CD14-positive monocyte (primary cell): ENCODE results near the gene WIPF2. TPM values are rescaled to one million over a fixed set of nuclear protein-coding genes. Genes with fewer than 3 reads are reported as not detected.
A peak's percentile ranks its signal among the peaks of the same experiment; 100 is the strongest.

Experiments used
- DNase-seq, 3 donors: peaks; one replicate each; pipeline ENCODE4 v3.0.0-alpha.2; 2011 to 2022
- H2AFZ ChIP-seq: 2 replicates; pipeline ENCODE4 v1.6.0; 2012; ENCODE audit warnings: mild to moderate bottlenecking, low read depth, low read length, inconsistent platforms; ENCODE audit not compliant: insufficient read depth, poor library complexity, severe bottlenecking
- H3K27ac ChIP-seq, 2 donors: 1 replicate in 1 of 2; 2 replicates in 1 of 2; pipeline ENCODE4 v1.5.1; 2012 to 2013; ENCODE audit warnings: low read length in 2 of 2, control low read depth in 1 of 2, inconsistent platforms in 1 of 2, low read depth in 1 of 2, mild to moderate bottlenecking in 1 of 2
- H3K27me3 ChIP-seq, 2 donors: one replicate each; pipeline versions ENCODE4 v1.6.0 to v1.6.1; 2011 to 2013; ENCODE audit warnings: low read length in 2 of 2; ENCODE audit not compliant: control insufficient read depth in 2 of 2, insufficient read depth in 2 of 2
- H3K36me3 ChIP-seq, 2 donors: replicated peaks in 1 of 2; 1 replicate in 1 of 2; 2 replicates in 1 of 2; pipeline versions ENCODE4 v1.5.1 to v1.6.1; 2012 to 2013; ENCODE audit warnings: low read length in 2 of 2, control low read depth in 1 of 2, inconsistent platforms in 1 of 2, mild to moderate bottlenecking in 1 of 2; ENCODE audit not compliant: insufficient read depth in 2 of 2, control insufficient read depth in 1 of 2
- H3K4me1 ChIP-seq, 2 donors: 1 replicate in 1 of 2; 2 replicates in 1 of 2; pipeline versions ENCODE4 v1.5.1 to v1.6.1; 2012 to 2013; ENCODE audit warnings: low read length in 2 of 2, control low read depth in 1 of 2, inconsistent platforms in 1 of 2, mild to moderate bottlenecking in 1 of 2, moderate library complexity in 1 of 2; ENCODE audit not compliant: insufficient read depth in 2 of 2, control insufficient read depth in 1 of 2
- H3K4me2 ChIP-seq: replicated peaks from 2 replicates; pipeline ENCODE3; 2012; ENCODE audit warnings: low read length, moderate library complexity, mild to moderate bottlenecking; ENCODE audit not compliant: poor library complexity, severe bottlenecking; ENCODE audit errors: extremely low read depth
- H3K4me3 ChIP-seq, 3 experiments: fragments of 200-600 bp in 1 of 3; sonication (generic) in 1 of 3; replicated peaks in 1 of 3; 1 replicate in 2 of 3; 2 replicates in 1 of 3; pipeline ENCODE4 v1.5.1; 2011 to 2013; ENCODE audit warnings: low read length in 3 of 3, mild to moderate bottlenecking in 3 of 3, control low read depth in 2 of 3, low read depth in 2 of 3, inconsistent platforms in 1 of 3, moderate library complexity in 1 of 3
- H3K79me2 ChIP-seq: 2 replicates; pipeline ENCODE4 v1.6.0; 2012; ENCODE audit warnings: mild to moderate bottlenecking, control low read depth, inconsistent platforms, low read length, moderate library complexity; ENCODE audit not compliant: insufficient read depth
- H3K9ac ChIP-seq: 2 replicates; pipeline ENCODE4 v1.6.0; 2017; ENCODE audit warnings: low read length, mild to moderate bottlenecking; ENCODE audit not compliant: insufficient read depth, poor library complexity, severe bottlenecking
- H3K9me3 ChIP-seq, 2 donors: replicated peaks in 1 of 2; 1 replicate in 1 of 2; 2 replicates in 1 of 2; pipeline versions ENCODE4 v1.5.1 to v1.6.1; 2012 to 2013; ENCODE audit warnings: low read length in 2 of 2, control low read depth in 1 of 2; ENCODE audit not compliant: control insufficient read depth in 1 of 2, insufficient read depth in 1 of 2
- H4K20me1 ChIP-seq: 2 replicates; pipeline ENCODE4 v1.6.0; 2012; ENCODE audit warnings: mild to moderate bottlenecking, low read length, control low read depth, moderate library complexity; ENCODE audit not compliant: insufficient read depth
- H3K27ac Mint-ChIP-seq, 7 donors: one replicate each; pipeline ENCODE4 v1.8.0; 2020; ENCODE audit warnings: mild to moderate bottlenecking in 7 of 7, mixed read lengths in 7 of 7, moderate library complexity in 6 of 7, inconsistent platforms in 2 of 7
- H3K27me3 Mint-ChIP-seq, 3 donors: one replicate each; pipeline ENCODE4 v1.8.0; 2021 to 2022; ENCODE audit warnings: low read depth in 3 of 3, mild to moderate bottlenecking in 3 of 3, mixed read lengths in 3 of 3, moderate library complexity in 3 of 3, inconsistent platforms in 1 of 3
- H3K36me3 Mint-ChIP-seq, 2 donors: one replicate each; pipeline ENCODE4 v1.8.0; 2020; ENCODE audit warnings: mixed read lengths in 2 of 2, inconsistent platforms in 1 of 2, mild to moderate bottlenecking in 1 of 2
- H3K4me1 Mint-ChIP-seq: one replicate; pipeline ENCODE4 v1.8.0; 2020; ENCODE audit warnings: mild to moderate bottlenecking, mixed read lengths
- H3K4me3 Mint-ChIP-seq, 2 donors: one replicate each; pipeline ENCODE4 v1.8.0; 2020; ENCODE audit warnings: mild to moderate bottlenecking in 2 of 2, mixed read lengths in 2 of 2, moderate library complexity in 1 of 2
- H3K9me3 Mint-ChIP-seq, 7 donors: one replicate each; pipeline ENCODE4 v1.8.0; 2020 to 2022; ENCODE audit warnings: mixed read lengths in 7 of 7, mild to moderate bottlenecking in 6 of 7, moderate library complexity in 6 of 7, inconsistent platforms in 2 of 7
- CTCF ChIP-seq: fragments of 200-600 bp; IDR thresholded peaks from one replicate; pipeline ENCODE4 v1.8.0; 2022; ENCODE audit warnings: antibody characterized with exemption, mild to moderate bottlenecking
- WGBS: methylation state at CpG from one replicate; pipeline ENCODE4 v1.1.5; 2013; ENCODE audit warnings: missing lambda C conversion rate; ENCODE audit not compliant: insufficient coverage; 5-methylcytosine and 5-hydroxymethylcytosine counted together
- intact Hi-C, 2 donors: fragments of 100-400 bp; cut with micrococcal nuclease; formaldehyde crosslinking; loops; one replicate each; pipeline versions ENCODE4 v1.15.0 to v1.15.1; 2023
- polyA plus RNA-seq, 3 donors: library from polyadenylated mRNA; depleted of rRNA in 1 of 3; unstranded in 2 of 3; stranded (reverse) in 1 of 3; fragments of 300-500 nt in 2 of 3; fragments of >200 nt in 1 of 3; fragmentation: Illumina TruSeq in 2 of 3; gene quantifications; 1 replicate in 2 of 3; 2 replicates in 1 of 3; pipeline ENCODE4 v1.2.3, GENCODE V29; 2012 to 2021

WIPF2 gene
- polyA plus RNA-seq, 3 donors, result 5.2 to 9.7 (median 8.4) TPM

GRCh38 chr17:40259505-40259904 lies 40.4 kb downstream of the WIPF2 start:
- Histone ChIP-seq H2AFZ (no peak overlapping the region), H4K20me1 (peaks cover 65% of the 10 kb centered on the region), H3K79me2 (peaks cover 19% of the 10 kb centered on the region), H3K4me2 (no peak overlapping the region), H3K27ac (no peak overlapping the region), H3K27me3 (no peaks in the 10 kb centered on the region), H3K4me1 (no peaks in the 10 kb centered on the region), H3K9ac (no peak overlapping the region), H3K4me3 (no peak overlapping the region), H3K36me3 (peaks cover 59 to 86% of the 10 kb centered on the region in 2 donors), H3K9me3 (no peaks in the 10 kb centered on the region)
- TF ChIP-seq CTCF, result no peak
- DNase-seq, result no peak
- no peaks in the 10 kb centered on the region for H3K9me3 Mint-ChIP-seq
- H3K27ac Mint-ChIP-seq, result no peak overlapping the region
- WGBS, result no CpG with 5 or more reads among the region's 2 CpGs
- H3K4me3 Mint-ChIP-seq, result no peak overlapping the region
- peaks cover 57 to 79% of the 10 kb centered on the region in 2 donors for H3K36me3 Mint-ChIP-seq
- intact Hi-C loops, result no loop called here
- H3K27me3 Mint-ChIP-seq, result peaks cover 0 to 2% (median 0%) of the 10 kb centered on the region in 3 donors
- H3K4me1 Mint-ChIP-seq, result no peaks in the 10 kb centered on the region

- Mint-ChIP-seq H3K36me3 (peaks cover 57 to 76% of the 10 kb centered on the region in 2 donors), H3K27ac (peak overlapping the region in 2 of 7 donors; percentile 15 to 55), H3K9me3 (no peaks in the 10 kb centered on the region), H3K27me3 (peaks cover 0 to 2% (median 0%) of the 10 kb centered on the region in 3 donors), H3K4me3 (no peak overlapping the region), H3K4me1 (no peaks in the 10 kb centered on the region)
- intact Hi-C loops, result no loop called here
- Histone ChIP-seq H3K4me3 (no peak overlapping the region), H3K79me2 (peaks cover 11% of the 10 kb centered on the region), H3K36me3 (peaks cover 69 to 96% of the 10 kb centered on the region in 2 donors), H3K27ac (no peak overlapping the region), H4K20me1 (peaks cover 56% of the 10 kb centered on the region), H3K9ac (no peak overlapping the region), H3K27me3 (no peaks in the 10 kb centered on the region), H3K4me2 (no peak overlapping the region), H2AFZ (no peak overlapping the region), H3K4me1 (no peaks in the 10 kb centered on the region), H3K9me3 (no peaks in the 10 kb centered on the region)
- no peak for DNase-seq
- 99% methylated on average over 7 of the region's 7 CpGs for WGBS
- no peak for TF ChIP-seq CTCF
These were observed 41.4 kb downstream of the WIPF2 start for GRCh38 chr17:40260528-40260927.
